ENCODE results near the gene FBXL22. TPM values are rescaled to one million over a fixed set of nuclear protein-coding genes. Genes with fewer than 3 reads are reported as not detected.

The FBXL22 gene
- not detected in 2 replicates for total RNA-seq (2014; rRNA removed; shearing (Covaris generic))

GRCh38 chr15:63597038-63597790 lies at the start of gene FBXL22:
Gene FBXL22, plus strand, starts transcription at chr15:63597387. Its CDS starts 6 bp downstream, at chr15:63597393.
- no peak for DNase-seq (ENCODE audit: low read depth)

- DNase-seq (ENCODE audit: low read depth) = peak; percentile 29
Observed at GRCh38 chr15:63551400-63551799, 45.8 kb upstream of the FBXL22 start.

GRCh38 chr15:63553388-63553791 lies 43.8 kb upstream of the FBXL22 start:
- DNase-seq (ENCODE audit: low read depth) = peak; percentile 92

GRCh38 chr15:63554337-63554927 lies 42.8 kb upstream of the FBXL22 start:
- no peak for DNase-seq (ENCODE audit: low read depth)

- no peak for DNase-seq (ENCODE audit: low read depth)
Observed at GRCh38 chr15:63555507-63555906, 41.7 kb upstream of the FBXL22 start.

- no peak for DNase-seq (ENCODE audit: low read depth)
Observed at GRCh38 chr15:63556246-63556645, 40.9 kb upstream of the FBXL22 start.

- DNase-seq (ENCODE audit: low read depth) = no peak
Observed at GRCh38 chr15:63556736-63557135, 40.5 kb upstream of the FBXL22 start.

- DNase-seq (ENCODE audit: low read depth) = no peak
Observed at GRCh38 chr15:63559753-63560152, 37.4 kb upstream of the FBXL22 start.

GRCh38 chr15:63560741-63561448 lies 36.3 kb upstream of the FBXL22 start:
- no peak for DNase-seq (ENCODE audit: low read depth)

- DNase-seq (ENCODE audit: low read depth) = no peak
Observed at GRCh38 chr15:63564093-63564492, 33.1 kb upstream of the FBXL22 start.

- DNase-seq (ENCODE audit: low read depth) = no peak
Observed at GRCh38 chr15:63565536-63566186, 31.5 kb upstream of the FBXL22 start.

GRCh38 chr15:63572749-63573464 lies 24.3 kb upstream of the FBXL22 start:
- DNase-seq (ENCODE audit: low read depth) = no peak

GRCh38 chr15:63573533-63573932 lies 23.7 kb upstream of the FBXL22 start:
- no peak for DNase-seq (ENCODE audit: low read depth)

- no peak for DNase-seq (ENCODE audit: low read depth)
Observed at GRCh38 chr15:63575312-63575711, 21.9 kb upstream of the FBXL22 start.

GRCh38 chr15:63576441-63576840 lies 20.7 kb upstream of the FBXL22 start:
- DNase-seq (ENCODE audit: low read depth) = no peak

- DNase-seq (ENCODE audit: low read depth) = no peak
Observed at GRCh38 chr15:63582179-63582578, 15.0 kb upstream of the FBXL22 start.

- peak; percentile 83 for DNase-seq (ENCODE audit: low read depth)
Observed at GRCh38 chr15:63582718-63583426, 14.3 kb upstream of the FBXL22 start.

- no peak for DNase-seq (ENCODE audit: low read depth)
Observed at GRCh38 chr15:63586790-63587189, 10.4 kb upstream of the FBXL22 start.

- peak; percentile 90 for DNase-seq (ENCODE audit: low read depth)
Observed at GRCh38 chr15:63587527-63587926, 9.7 kb upstream of the FBXL22 start.

GRCh38 chr15:63588826-63589225 lies 8.4 kb upstream of the FBXL22 start:
- DNase-seq (ENCODE audit: low read depth) = no peak
